ENCODE results near the gene DOK4. TPM values are rescaled to one million over a fixed set of nuclear protein-coding genes. Genes with fewer than 3 reads are reported as not detected.

DOK4 gene
- total RNA-seq, 1 donor from 2014 or later, result 83.6 TPM

GRCh38 chr16:57533431-57534336 lies 47.4 kb upstream of the DOK4 start:
- no peak for TF ChIP-seq CTCF (IDR thresholded peaks at IDR 0.05; ENCODE audit: unreplicated experiment)
- peak overlapping the region; percentile 84 for H3K27ac Mint-ChIP-seq
- peak in 1 of 2 experiments; percentile 52 for DNase-seq (ENCODE audit: low spot score in 2 of 2, unreplicated experiment in 2 of 2)
- H3K9me3 Mint-ChIP-seq, result no peaks in the 10 kb centered on the region
- H3K4me3 Mint-ChIP-seq, result peak overlapping the region; percentile 82
- peaks cover 9% of the 10 kb centered on the region for H3K36me3 Mint-ChIP-seq
- peaks cover 72% of the 10 kb centered on the region for H3K4me1 Mint-ChIP-seq
- peaks cover 23% of the 10 kb centered on the region for H3K27me3 Mint-ChIP-seq (ENCODE audit: low read depth)

- peaks cover 68% of the 10 kb centered on the region for H3K4me1 Mint-ChIP-seq
- H3K9me3 Mint-ChIP-seq, result no peaks in the 10 kb centered on the region
- no peak for TF ChIP-seq CTCF (IDR thresholded peaks at IDR 0.05; ENCODE audit: unreplicated experiment)
- no peak overlapping the region for H3K27ac Mint-ChIP-seq
- peak in 1 of 2 experiments; percentile 29 for DNase-seq (ENCODE audit: low spot score in 2 of 2, unreplicated experiment in 2 of 2)
- H3K27me3 Mint-ChIP-seq (ENCODE audit: low read depth), result peaks cover 26% of the 10 kb centered on the region
- peak overlapping the region; percentile 6 for H3K4me3 Mint-ChIP-seq
- H3K36me3 Mint-ChIP-seq, result peaks cover 12% of the 10 kb centered on the region
Observed at GRCh38 chr16:57532266-57532625, 46.0 kb upstream of the DOK4 start.

GRCh38 chr16:57531635-57532265 lies 45.5 kb upstream of the DOK4 start:
- H3K9me3 Mint-ChIP-seq, result no peaks in the 10 kb centered on the region
- peaks cover 26% of the 10 kb centered on the region for H3K27me3 Mint-ChIP-seq (ENCODE audit: low read depth)
- no peak overlapping the region for H3K27ac Mint-ChIP-seq
- no peak for DNase-seq (ENCODE audit: low spot score in 2 of 2, unreplicated experiment in 2 of 2)
- peaks cover 12% of the 10 kb centered on the region for H3K36me3 Mint-ChIP-seq
- no peak overlapping the region for H3K4me3 Mint-ChIP-seq
- no peak for TF ChIP-seq CTCF (IDR thresholded peaks at IDR 0.05; ENCODE audit: unreplicated experiment)
- H3K4me1 Mint-ChIP-seq, result peaks cover 65% of the 10 kb centered on the region

GRCh38 chr16:57531253-57531575 lies 44.9 kb upstream of the DOK4 start:
- H3K9me3 Mint-ChIP-seq, result no peaks in the 10 kb centered on the region
- H3K27me3 Mint-ChIP-seq (ENCODE audit: low read depth), result peaks cover 26% of the 10 kb centered on the region
- no peak for TF ChIP-seq CTCF (IDR thresholded peaks at IDR 0.05; ENCODE audit: unreplicated experiment)
- peaks cover 12% of the 10 kb centered on the region for H3K36me3 Mint-ChIP-seq
- H3K27ac Mint-ChIP-seq, result no peak overlapping the region
- peaks cover 65% of the 10 kb centered on the region for H3K4me1 Mint-ChIP-seq
- no peak overlapping the region for H3K4me3 Mint-ChIP-seq
- DNase-seq (ENCODE audit: low spot score in 2 of 2, unreplicated experiment in 2 of 2), result peak in 1 of 2 experiments; percentile 29

GRCh38 chr16:57530522-57531252 lies 44.4 kb upstream of the DOK4 start:
- Mint-ChIP-seq H3K27ac (peak overlapping the region; percentile 71), H3K9me3 (no peaks in the 10 kb centered on the region), H3K36me3 (peaks cover 12% of the 10 kb centered on the region), H3K4me3 (no peak overlapping the region), H3K27me3 (ENCODE audit: low read depth) (peaks cover 26% of the 10 kb centered on the region), H3K4me1 (peaks cover 64% of the 10 kb centered on the region)
- TF ChIP-seq CTCF (IDR thresholded peaks at IDR 0.05; ENCODE audit: unreplicated experiment), result no peak
- DNase-seq (ENCODE audit: low spot score in 2 of 2, unreplicated experiment in 2 of 2), result peak in 1 of 2 experiments; percentile 7

Data from mesothelial cell of epicardium (in vitro differentiated cells).